Endothelial cell of umbilical vein (primary cell): ENCODE data around the gene ZRANB1. TPM values are rescaled to one million over a fixed set of nuclear protein-coding genes. Genes with fewer than 3 reads are reported as not detected.

ENCODE experiments used
- BruUV-seq: library from RNA; stranded (reverse); fragments of 400-500 nt; replicated peaks from 2 replicates; lab custom pipeline; 2021; lab: Mats Ljungman, UMichigan
- CTCF ChIA-PET: fragments of 300-600, 350-600 bp; sonication (Branson Sonifier 250); formaldehyde crosslinking; loops from one replicate; lab custom pipeline; 2021; ENCODE audit warnings: antibody characterized with exemption, inconsistent platforms; lab: Charles Lee
- POLR2A ChIA-PET: fragments of 300-600, 350-600 bp; sonication (Branson Sonifier 250); formaldehyde crosslinking; loops from one replicate; lab custom pipeline; 2021; ENCODE audit warnings: antibody characterized with exemption, inconsistent platforms; lab: Charles Lee
- DNase-seq: peaks from one replicate; pipeline ENCODE4 v3.0.0-alpha.2; 2011; ENCODE audit warnings: low read depth, low spot score
- FAIRE-seq: peaks from 2 replicates; lab custom pipeline; 2011; peaks lifted over from hg19 to GRCh38; lab: Jason Lieb, UNC
- H2AFZ ChIP-seq: 2 replicates; pipeline ENCODE4 v1.6.0; 2012; ENCODE audit warnings: low read depth, low read length, control low read depth, inconsistent platforms
- H3K27ac ChIP-seq: 2 replicates; pipeline ENCODE4 v1.5.1; 2011; ENCODE audit warnings: low read depth, mild to moderate bottlenecking, control low read depth, low read length, moderate library complexity; ENCODE audit not compliant: insufficient read depth
- H3K27me3 ChIP-seq, 2 experiments: 2 replicates each; pipeline versions ENCODE4 v1.6.0 to v1.6.1; 2011; ENCODE audit warnings: low read length in 2 of 2, mixed read lengths in 1 of 2; ENCODE audit not compliant: control insufficient read depth in 2 of 2, insufficient read depth in 2 of 2
- H3K36me3 ChIP-seq, 2 experiments: 2 replicates in 1 of 2; 3 replicates in 1 of 2; pipeline ENCODE4 v1.5.1; 2011; ENCODE audit warnings: low read length in 2 of 2, mild to moderate bottlenecking in 1 of 2, moderate library complexity in 1 of 2; ENCODE audit not compliant: control insufficient read depth in 2 of 2, insufficient read depth in 2 of 2; ENCODE audit errors: extremely low read depth in 1 of 2
- H3K4me1 ChIP-seq: 3 replicates; pipeline ENCODE4 v1.5.1; 2011; ENCODE audit warnings: mild to moderate bottlenecking, low read length; ENCODE audit not compliant: control insufficient read depth, insufficient read depth; ENCODE audit errors: extremely low read depth
- H3K4me2 ChIP-seq: 2 replicates; pipeline ENCODE4 v1.6.1; 2011; ENCODE audit warnings: low read length, control low read depth, mixed read lengths; ENCODE audit not compliant: insufficient read depth
- H3K4me3 ChIP-seq, 3 experiments: fragments of 200-600 bp in 1 of 3; sonication (generic), shearing (Covaris generic) in 1 of 3; replicated peaks in 1 of 3; 2 replicates each; pipeline ENCODE4 v1.5.1; 2011 to 2016; ENCODE audit warnings: control low read depth in 3 of 3, low read length in 3 of 3, mild to moderate bottlenecking in 2 of 3, inconsistent platforms in 1 of 3, low read depth in 1 of 3, moderate library complexity in 1 of 3; ENCODE audit not compliant: insufficient read depth in 1 of 3
- H3K79me2 ChIP-seq: 2 replicates; pipeline ENCODE4 v1.6.0; 2012; ENCODE audit warnings: low read length, inconsistent platforms; ENCODE audit not compliant: control insufficient read depth, insufficient read depth
- H3K9ac ChIP-seq: replicated peaks from 2 replicates; pipeline ENCODE3; 2011; ENCODE audit warnings: low read length, control low read depth; ENCODE audit not compliant: insufficient read depth; ENCODE audit errors: extremely low read depth
- H3K9me1 ChIP-seq: replicated peaks from 3 replicates; pipeline ENCODE4 v1.6.0; 2011; ENCODE audit warnings: mild to moderate bottlenecking, low read length; ENCODE audit not compliant: control insufficient read depth, insufficient read depth; ENCODE audit errors: extremely low read depth
- H3K9me3 ChIP-seq: replicated peaks from 2 replicates; pipeline ENCODE4 v1.5.1; 2012; ENCODE audit warnings: low read length, inconsistent platforms; ENCODE audit not compliant: control insufficient read depth, insufficient read depth
- H4K20me1 ChIP-seq: replicated peaks from 2 replicates; pipeline ENCODE3; 2011; ENCODE audit warnings: mild to moderate bottlenecking, low read length; ENCODE audit not compliant: control insufficient read depth, insufficient read depth; ENCODE audit errors: extremely low read depth
- CTCF ChIP-seq, 2 donors: IDR thresholded peaks; 1 replicate in 1 of 2; 2 replicates in 1 of 2; pipeline ENCODE4 v1.5.1; 2011; ENCODE audit warnings: low read length in 2 of 2, mild to moderate bottlenecking in 2 of 2, moderate library complexity in 2 of 2, control low read depth in 1 of 2, inconsistent platforms in 1 of 2, low read depth in 1 of 2; ENCODE audit not compliant: insufficient read depth in 1 of 2; ENCODE audit errors: extremely low read depth in 1 of 2
- EZH2 ChIP-seq: IDR thresholded peaks from 2 replicates; pipeline ENCODE4 v1.6.1; 2012; ENCODE audit warnings: borderline replicate concordance, low read depth, mild to moderate bottlenecking, moderate library complexity, low read length, inconsistent platforms; ENCODE audit not compliant: severe bottlenecking
- FOS ChIP-seq: IDR thresholded peaks from 2 replicates; pipeline ENCODE4 v1.6.1; 2011; ENCODE audit warnings: mild to moderate bottlenecking, low read length, moderate library complexity, borderline replicate concordance; ENCODE audit not compliant: insufficient read depth
- GATA2 ChIP-seq: IDR thresholded peaks from 2 replicates; pipeline ENCODE4 v1.7.0; 2011; ENCODE audit warnings: low read depth, mild to moderate bottlenecking, moderate library complexity, mixed read lengths, low read length; ENCODE audit not compliant: insufficient read length, insufficient read depth
- JUN ChIP-seq: IDR thresholded peaks from 2 replicates; pipeline ENCODE4 v1.6.1; 2011; ENCODE audit warnings: borderline replicate concordance, low read depth; ENCODE audit not compliant: insufficient read length, insufficient read depth
- MAX ChIP-seq: IDR thresholded peaks from 2 replicates; pipeline ENCODE4 v1.6.1; 2011; ENCODE audit not compliant: insufficient read depth, insufficient read length
- MYC ChIP-seq: IDR thresholded peaks from one replicate; pipeline ENCODE4 v1.6.1; 2011; ENCODE audit warnings: mild to moderate bottlenecking, low read depth, low read length
- POLR2A ChIP-seq: IDR thresholded peaks from 2 replicates; pipeline ENCODE4 v1.6.1; 2012; ENCODE audit warnings: low read depth, mild to moderate bottlenecking, control low read depth, low read length
- POLR2AphosphoS5 ChIP-seq: IDR thresholded peaks from 2 replicates; pipeline ENCODE4 v1.6.1; 2012; ENCODE audit warnings: low read depth, mild to moderate bottlenecking, control low read depth, low read length, moderate library complexity; ENCODE audit not compliant: insufficient read depth
- dilution Hi-C: fragments of 300-500 bp; cut with MboI; formaldehyde crosslinking; loops from one replicate; pipeline ENCODE4 v1.15.0; 2019; ENCODE audit warnings: low sequenced_read_pairs; ENCODE audit not compliant: extremely low pct_ligation_motif_present
- intact Hi-C: fragments of 100-400 bp; cut with micrococcal nuclease; formaldehyde crosslinking; loops from one replicate; pipeline ENCODE4 v1.10.0; 2022
- polyA plus RNA-seq, 4 experiments: library from polyadenylated mRNA; depleted of rRNA in 3 of 4; stranded (reverse) in 3 of 4; unstranded in 1 of 4; fragments of >200 nt; gene quantifications; 2 replicates each; pipeline versions ENCODE4 v1.2.1 to v1.2.3, GENCODE V29; 2011 to 2012; ENCODE audit warnings: missing spikeins in 1 of 4
- total RNA-seq: library from RNA; stranded (reverse); gene quantifications from 2 replicates; pipeline ENCODE4 v1.2.3, GENCODE V29; 2021

ZRANB1 gene
- total and polyA plus RNA-seq, 2 donors (not counting 3 experiments of a cell fraction or from before 2014, with no cell fraction given), result 6.2 to 17.7 TPM

DNA sequence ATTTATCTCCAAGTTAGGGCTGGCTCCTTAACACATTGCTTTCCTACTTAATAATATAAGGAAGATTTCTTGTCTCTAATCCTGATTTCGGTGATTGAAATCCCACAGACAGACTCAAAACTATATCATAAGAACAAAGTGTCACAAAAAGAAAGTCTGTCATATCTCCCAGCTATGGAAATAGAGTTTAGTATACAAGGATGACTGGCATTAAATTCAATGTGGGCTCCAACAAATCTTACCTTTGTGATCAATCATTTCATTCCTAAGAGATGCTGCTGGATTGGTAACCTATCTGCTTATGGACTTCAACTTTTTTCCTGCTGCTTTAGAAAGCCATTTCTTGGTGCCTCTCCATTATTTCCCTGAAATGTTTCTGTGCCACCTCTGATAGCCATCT is 39.5 kb upstream of the ZRANB1 start:
- intact Hi-C loops, result no loop called here
- Histone ChIP-seq H3K4me1 (no peaks in the 10 kb centered on the region), H3K36me3 (no peaks in the 10 kb centered on the region), H3K79me2 (no peaks in the 10 kb centered on the region), H3K27me3 (peaks cover 8 to 9% of the 10 kb centered on the region in 2 experiments), H3K9me1 (no peaks in the 10 kb centered on the region), H3K9me3 (no peaks in the 10 kb centered on the region), H3K27ac (no peak overlapping the region), H3K4me2 (no peak overlapping the region), H3K4me3 (no peak overlapping the region), H3K9ac (no peak overlapping the region), H4K20me1 (no peaks in the 10 kb centered on the region), H2AFZ (no peak overlapping the region)
- DNase-seq (no peak), FAIRE-seq (no peak)
- dilution Hi-C loops, result no loop called here
- BruUV-seq, result no TSS peak
- TF ChIP-seq JUN (no peak), POLR2AphosphoS5 (no peak), GATA2 (no peak), MYC (no peak), MAX (no peak), FOS (no peak), EZH2 (no peak), POLR2A (no peak), CTCF (IDR thresholded peaks at IDR 0.05; ENCODE audit: extremely low read depth in 1 of 2, insufficient read depth in 1 of 2, low read depth in 1 of 2, low read length in 2 of 2) (no peak)
- ChIA-PET CTCF (interaction anchor here (1.1 to 1.2 kb wide), 2 partner anchors 9 to 13 kb away, joined by 4 to 5 read pairs; no protein-coding TSS in a partner anchor), POLR2A (no interaction called here)
